Kidney (tissue), 22 donors: ENCODE results near the gene PRMT3. TPM values are rescaled to one million over a fixed set of nuclear protein-coding genes. Genes with fewer than 3 reads are reported as not detected.

ENCODE experiments used
- DNase-seq, 5 donors: peaks; one replicate each; pipeline ENCODE4 v3.0.0-alpha.2; 2013 to 2020
- FAIRE-seq: peaks from 2 replicates; lab custom pipeline; 2012; peaks lifted over from hg19 to GRCh38; lab: Jason Lieb, UNC
- H3K27ac ChIP-seq, 2 donors: one replicate each; pipeline ENCODE4 v1.7.0; 2013; ENCODE audit warnings: low read depth in 2 of 2, low read length in 2 of 2, inconsistent platforms in 1 of 2
- H3K27me3 ChIP-seq: one replicate; pipeline ENCODE4 v1.7.1; 2013; ENCODE audit warnings: low read length, inconsistent platforms; ENCODE audit not compliant: control insufficient read depth, insufficient read depth
- H3K36me3 ChIP-seq, 3 donors: one replicate each; pipeline versions ENCODE4 v1.7.0 to v1.7.1; 2013; ENCODE audit warnings: low read length in 3 of 3, control low read depth in 1 of 3, inconsistent platforms in 1 of 3; ENCODE audit not compliant: insufficient read depth in 3 of 3, control insufficient read depth in 2 of 3
- H3K4me1 ChIP-seq, 3 donors: one replicate each; pipeline versions ENCODE4 v1.7.0 to v1.7.1; 2013; ENCODE audit warnings: low read length in 3 of 3, inconsistent platforms in 1 of 3, low read depth in 1 of 3; ENCODE audit not compliant: control insufficient read depth in 2 of 3, insufficient read depth in 2 of 3
- H3K4me3 ChIP-seq, 3 donors: one replicate each; pipeline versions ENCODE4 v1.7.0 to v1.8.1; 2013; ENCODE audit warnings: low read length in 3 of 3, control low read depth in 1 of 3, inconsistent platforms in 1 of 3
- H3K9ac ChIP-seq, 3 donors: one replicate each; pipeline versions ENCODE4 v1.7.0 to v1.7.1; 2013; ENCODE audit warnings: low read length in 3 of 3, control low read depth in 1 of 3, inconsistent platforms in 1 of 3
- H3K9me3 ChIP-seq, 3 donors: one replicate each; pipeline versions ENCODE4 v1.7.0 to v1.7.1; 2013; ENCODE audit warnings: low read length in 3 of 3, control low read depth in 1 of 3, inconsistent platforms in 1 of 3; ENCODE audit not compliant: control insufficient read depth in 2 of 3, insufficient read depth in 1 of 3
- intact Hi-C: fragments of 100-400 bp; cut with DNase I; formaldehyde crosslinking; loops from one replicate; pipeline ENCODE4 v1.11.1; 2022
- long read RNA-seq, 10 donors: library from polyadenylated mRNA in 1 of 10; unstranded in 1 of 10; transcript quantifications; one replicate each; pipeline ENCODE4 v2.0.0 and lab custom pipeline, GENCODE V29; 2021 to 2026
- polyA plus RNA-seq: library from polyadenylated mRNA; stranded (reverse); fragments of 350-450 nt; fragmentation: Illumina TruSeq; extraction: RNeasy Lipid Tissue Mini Kit (QIAGEN cat#74804); gene quantifications from one replicate; pipeline ENCODE4 v1.2.3, GENCODE V29; 2014; ENCODE audit warnings: low read depth, low replicate concordance; ENCODE audit not compliant: insufficient read depth
- total RNA-seq: library from RNA; stranded (reverse); fragmentation: NEBNext Ultra II Directional; extraction: Animal tissue kit (Norgen Biotek cat#: 25700); gene quantifications from one replicate; pipeline ENCODE4 v1.2.1, GENCODE V29; 2021
- TF ChIP-seq, protein P1 (sequence below): IDR thresholded peaks from 3 replicates; pipeline ENCODE4 v1.5.1; 2012; ENCODE audit warnings: mild to moderate bottlenecking, moderate library complexity, borderline replicate concordance; ENCODE audit not compliant: insufficient read depth; ENCODE audit errors: extremely low read depth
- donor health status: control.
- donor health status: control.
- donor health status: control.
- donor health status: control.
- donor health status: control.
- donor health status: DM: yes; HTN: yes; CAD: no.
- donor health status: Normal renal cell carcinoma (clear cell type).

PRMT3 gene
- total RNA-seq = 16.0 TPM
- polyA plus RNA-seq = 6.8 TPM
- long read RNA-seq, donor 1, transcript PRMT3-202 (16 exons, 2,653 nt) = major isoform, 5 of 6 reads
- long read RNA-seq, donor 1, partial matches to known transcripts = 0 of 6 reads
- long read RNA-seq, donor 1, other reads (novel, unspliced or antisense) = 0 of 6 reads
- long read RNA-seq, donor 2, full-length matches to known transcripts = 10 of 10 reads
- long read RNA-seq, donor 2, partial matches to known transcripts = 0 of 10 reads
- long read RNA-seq, donor 2, other reads (novel, unspliced or antisense) = 0 of 10 reads
- long read RNA-seq, donor 3, partial matches to known transcripts = 0 of 3 reads
- long read RNA-seq, donor 3, other reads (novel, unspliced or antisense) = 0 of 3 reads
- long read RNA-seq, donor 4, full-length matches to known transcripts = 4 of 4 reads
- long read RNA-seq, donor 4, partial matches to known transcripts = 0 of 4 reads
- long read RNA-seq, donor 4, other reads (novel, unspliced or antisense) = 0 of 4 reads
- long read RNA-seq, donor 5 = 0 reads
- long read RNA-seq, donor 6, full-length matches to known transcripts = 6 of 6 reads
- long read RNA-seq, donor 6, partial matches to known transcripts = 0 of 6 reads
- long read RNA-seq, donor 6, other reads (novel, unspliced or antisense) = 0 of 6 reads
- long read RNA-seq, donor 7, transcript PRMT3-202 (16 exons, 2,653 nt) = major isoform, 12 of 18 reads
- long read RNA-seq, donor 7, partial matches to known transcripts = 1 of 18 reads
- long read RNA-seq, donor 7, other reads (novel, unspliced or antisense) = 5 of 18 reads
- long read RNA-seq, donor 8, partial matches to known transcripts = 0 of 2 reads
- long read RNA-seq, donor 8, other reads (novel, unspliced or antisense) = 0 of 2 reads
- long read RNA-seq, donor 9 = 0 reads
- long read RNA-seq, donor 10, full-length matches to known transcripts = 5 of 5 reads
- long read RNA-seq, donor 10, partial matches to known transcripts = 0 of 5 reads
- long read RNA-seq, donor 10, other reads (novel, unspliced or antisense) = 0 of 5 reads

- intact Hi-C loops = no loop called here
- H3K4me1 ChIP-seq = peaks cover 0 to 10% (median 8%) of the 10 kb centered on the region in 3 donors
- peak within 1 kb of the TSS; percentile 71 to 93 (median 83) for H3K9ac ChIP-seq
- FAIRE-seq = no peak
- no peaks in the 10 kb centered on the region for H3K36me3 ChIP-seq
- H3K4me3 ChIP-seq = peak within 1 kb of the TSS; percentile 75 to 94 (median 92)
- peak; percentile 96 to 98 (median 97) for DNase-seq
- H3K9me3 ChIP-seq = no peaks in the 10 kb centered on the region
- H3K27me3 ChIP-seq = no peaks in the 10 kb centered on the region
- peak within 1 kb of the TSS; percentile 89 to 98 for H3K27ac ChIP-seq
- TF ChIP-seq, protein P1, sequence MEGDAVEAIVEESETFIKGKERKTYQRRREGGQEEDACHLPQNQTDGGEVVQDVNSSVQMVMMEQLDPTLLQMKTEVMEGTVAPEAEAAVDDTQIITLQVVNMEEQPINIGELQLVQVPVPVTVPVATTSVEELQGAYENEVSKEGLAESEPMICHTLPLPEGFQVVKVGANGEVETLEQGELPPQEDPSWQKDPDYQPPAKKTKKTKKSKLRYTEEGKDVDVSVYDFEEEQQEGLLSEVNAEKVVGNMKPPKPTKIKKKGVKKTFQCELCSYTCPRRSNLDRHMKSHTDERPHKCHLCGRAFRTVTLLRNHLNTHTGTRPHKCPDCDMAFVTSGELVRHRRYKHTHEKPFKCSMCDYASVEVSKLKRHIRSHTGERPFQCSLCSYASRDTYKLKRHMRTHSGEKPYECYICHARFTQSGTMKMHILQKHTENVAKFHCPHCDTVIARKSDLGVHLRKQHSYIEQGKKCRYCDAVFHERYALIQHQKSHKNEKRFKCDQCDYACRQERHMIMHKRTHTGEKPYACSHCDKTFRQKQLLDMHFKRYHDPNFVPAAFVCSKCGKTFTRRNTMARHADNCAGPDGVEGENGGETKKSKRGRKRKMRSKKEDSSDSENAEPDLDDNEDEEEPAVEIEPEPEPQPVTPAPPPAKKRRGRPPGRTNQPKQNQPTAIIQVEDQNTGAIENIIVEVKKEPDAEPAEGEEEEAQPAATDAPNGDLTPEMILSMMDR = no peak
These were observed at the start of gene PRMT3 for GRCh38 chr11:20387261-20388095. Gene PRMT3 (plus strand): TSS chr11:20387716. CDS start chr11:20387747, 31 bp downstream.

- no peak overlapping the region for H3K9ac ChIP-seq
- TF ChIP-seq, protein P1 = no peak
- H3K36me3 ChIP-seq = no peaks in the 10 kb centered on the region
- FAIRE-seq (no peak), DNase-seq (peak in 3 of 5 donors; percentile 12 to 49 (median 18))
- H3K27ac ChIP-seq = no peak overlapping the region
- H3K9me3 ChIP-seq = no peaks in the 10 kb centered on the region
- intact Hi-C loops = no loop called here
- H3K27me3 ChIP-seq = no peaks in the 10 kb centered on the region
- no peak overlapping the region for H3K4me3 ChIP-seq
- no peaks in the 10 kb centered on the region for H3K4me1 ChIP-seq
These were observed 45.0 kb upstream of the PRMT3 start for GRCh38 chr11:20342347-20343141.

DNA sequence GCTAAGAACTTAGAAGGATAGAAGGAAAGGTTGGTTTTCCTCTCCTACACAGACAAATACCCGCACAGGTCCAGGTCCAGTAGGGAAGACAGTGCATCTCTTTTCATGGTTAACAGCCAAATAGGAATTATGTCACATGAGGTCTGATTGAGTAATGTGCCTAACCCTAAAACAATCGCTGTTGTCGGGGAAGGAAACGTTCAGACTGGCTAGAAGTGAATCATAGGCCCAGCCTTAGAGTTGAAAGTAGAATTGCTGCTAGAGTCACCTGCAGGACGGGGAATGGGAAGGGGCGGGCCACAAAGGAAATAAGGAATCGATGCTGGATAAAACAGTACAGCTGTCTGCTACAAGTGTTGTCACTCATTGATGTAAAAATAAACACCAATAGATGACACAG, 36.4 kb upstream of the PRMT3 start:
- Histone ChIP-seq H3K4me3 (no peak overlapping the region), H3K27me3 (no peaks in the 10 kb centered on the region), H3K9me3 (no peaks in the 10 kb centered on the region), H3K27ac (no peak overlapping the region), H3K9ac (no peak overlapping the region), H3K36me3 (no peaks in the 10 kb centered on the region), H3K4me1 (no peaks in the 10 kb centered on the region)
- intact Hi-C loops = loop anchor here (10.0 kb wide), 1 partner anchor 216 kb away; no protein-coding TSS in a partner anchor
- DNase-seq (no peak), FAIRE-seq (no peak)
- TF ChIP-seq, protein P1 = no peak
